Measurements from ENCODE around the gene IREB2. TPM values are rescaled to one million over a fixed set of nuclear protein-coding genes. Genes with fewer than 3 reads are reported as not detected.
A peak's percentile ranks its signal among the peaks of the same experiment; 100 is the strongest.
"Not testable (repeated sequence)": the region's sequence is repeated elsewhere in the genome, so short reads cannot be mapped to it uniquely, and the experiment has no call there.

Gene IREB2
- total RNA-seq, 4 donors from 2014 or later: 32.4 to 45.9 (median 42.4) TPM

DNA sequence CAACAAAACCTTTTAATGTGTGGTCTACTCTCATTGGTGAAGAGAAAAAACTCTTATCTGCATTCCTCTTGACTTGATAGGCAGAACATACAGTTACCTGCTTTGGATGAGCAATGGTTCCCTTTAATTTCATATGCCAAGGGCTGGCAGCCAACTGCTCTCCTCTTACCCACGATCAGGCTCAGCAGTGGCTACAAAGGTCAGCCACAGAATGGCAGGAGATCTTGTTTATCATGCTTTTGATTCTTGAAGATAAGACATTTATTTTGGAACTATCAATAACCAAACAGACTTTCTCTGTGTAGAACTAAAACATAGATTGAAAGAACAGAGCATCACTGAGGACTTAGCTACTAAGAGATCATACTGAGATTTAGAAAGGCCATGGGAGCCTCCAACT, 6.1 kb upstream of the IREB2 start:
- peaks cover 0 to 4% (median 2%) of the 10 kb centered on the region in 4 donors for H3K4me1 ChIP-seq
- DNase-seq (ENCODE audit: low spot score in 2 of 2): no peak
- H3K36me3 ChIP-seq: no peaks in the 10 kb centered on the region
- 28 to 54% methylated on average over 1 of the region's 1 CpG for WGBS, 2 donors
- no peaks in the 10 kb centered on the region for H3K27me3 ChIP-seq
- H3K4me3 ChIP-seq: no peak overlapping the region
- H3K27ac ChIP-seq: no peak overlapping the region
- TF ChIP-seq EP300 (IDR thresholded peaks at IDR 0.05) (no peak), POLR2A (IDR thresholded peaks at IDR 0.05) (no peak)
- TF ChIP-seq, protein P1, sequence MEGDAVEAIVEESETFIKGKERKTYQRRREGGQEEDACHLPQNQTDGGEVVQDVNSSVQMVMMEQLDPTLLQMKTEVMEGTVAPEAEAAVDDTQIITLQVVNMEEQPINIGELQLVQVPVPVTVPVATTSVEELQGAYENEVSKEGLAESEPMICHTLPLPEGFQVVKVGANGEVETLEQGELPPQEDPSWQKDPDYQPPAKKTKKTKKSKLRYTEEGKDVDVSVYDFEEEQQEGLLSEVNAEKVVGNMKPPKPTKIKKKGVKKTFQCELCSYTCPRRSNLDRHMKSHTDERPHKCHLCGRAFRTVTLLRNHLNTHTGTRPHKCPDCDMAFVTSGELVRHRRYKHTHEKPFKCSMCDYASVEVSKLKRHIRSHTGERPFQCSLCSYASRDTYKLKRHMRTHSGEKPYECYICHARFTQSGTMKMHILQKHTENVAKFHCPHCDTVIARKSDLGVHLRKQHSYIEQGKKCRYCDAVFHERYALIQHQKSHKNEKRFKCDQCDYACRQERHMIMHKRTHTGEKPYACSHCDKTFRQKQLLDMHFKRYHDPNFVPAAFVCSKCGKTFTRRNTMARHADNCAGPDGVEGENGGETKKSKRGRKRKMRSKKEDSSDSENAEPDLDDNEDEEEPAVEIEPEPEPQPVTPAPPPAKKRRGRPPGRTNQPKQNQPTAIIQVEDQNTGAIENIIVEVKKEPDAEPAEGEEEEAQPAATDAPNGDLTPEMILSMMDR (IDR thresholded peaks at IDR 0.05): no peak
- no peaks in the 10 kb centered on the region for H3K9me3 ChIP-seq

GRCh38 chr15:78432664-78433063, 5.4 kb upstream of the IREB2 start:
- Histone ChIP-seq H3K4me3 (no peak overlapping the region), H3K27me3 (no peaks in the 10 kb centered on the region), H3K9me3 (no peaks in the 10 kb centered on the region), H3K27ac (no peak overlapping the region), H3K4me1 (peaks cover 0 to 9% (median 6%) of the 10 kb centered on the region in 4 donors), H3K36me3 (no peaks in the 10 kb centered on the region)
- TF ChIP-seq, protein P1 (IDR thresholded peaks at IDR 0.05): no peak
- TF ChIP-seq EP300 (IDR thresholded peaks at IDR 0.05): no peak
- no peak for TF ChIP-seq POLR2A (IDR thresholded peaks at IDR 0.05)
- no peak for DNase-seq (ENCODE audit: low spot score in 2 of 2)
- WGBS, 2 donors: 76 to 83% methylated on average over 1 of the region's 1 CpG

DNA sequence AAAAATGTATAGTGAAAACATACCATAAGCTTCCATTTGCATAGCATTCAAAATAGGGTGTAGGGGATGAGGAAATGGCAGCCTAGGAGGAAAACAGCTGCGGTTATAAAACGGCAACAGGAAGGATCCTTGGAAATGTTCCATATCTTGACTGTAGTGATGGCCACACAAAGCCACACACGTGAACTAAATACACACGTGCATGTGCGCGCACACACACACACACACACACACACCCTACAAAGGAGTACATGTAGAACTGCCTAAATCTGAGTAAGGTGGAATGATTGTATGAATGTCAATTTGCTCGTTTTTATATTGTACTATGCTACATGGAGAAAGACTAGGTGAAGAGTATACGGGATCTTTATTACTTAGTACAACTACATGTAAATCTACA, 3.9 kb upstream of the IREB2 start:
- WGBS, 2 donors: 69 to 72% methylated on average over 8 of the region's 8 CpGs
- no peak for TF ChIP-seq POLR2A (IDR thresholded peaks at IDR 0.05)
- TF ChIP-seq, protein P1 (IDR thresholded peaks at IDR 0.05): no peak
- no peak for TF ChIP-seq EP300 (IDR thresholded peaks at IDR 0.05)
- no peak for DNase-seq (ENCODE audit: low spot score in 2 of 2)
- no peaks in the 10 kb centered on the region for H3K9me3 ChIP-seq
- H3K4me3 ChIP-seq: no peak overlapping the region
- no peaks in the 10 kb centered on the region for H3K27me3 ChIP-seq
- peaks cover 0 to 13% (median 7%) of the 10 kb centered on the region in 4 donors for H3K4me1 ChIP-seq
- no peaks in the 10 kb centered on the region for H3K36me3 ChIP-seq
- H3K27ac ChIP-seq: no peak overlapping the region

- H3K4me1 ChIP-seq: peaks cover 0 to 19% (median 10%) of the 10 kb centered on the region in 4 donors
- not testable (repeated sequence) for H3K9me3 ChIP-seq; DNase-seq (ENCODE audit: low spot score in 2 of 2); H3K4me3 ChIP-seq; H3K27ac ChIP-seq; H3K27me3 ChIP-seq; H3K36me3 ChIP-seq
- 59 to 64% methylated on average over 6 of the region's 6 CpGs for WGBS, 2 donors
Observed at GRCh38 chr15:78434711-78435110, 3.3 kb upstream of the IREB2 start.

DNA sequence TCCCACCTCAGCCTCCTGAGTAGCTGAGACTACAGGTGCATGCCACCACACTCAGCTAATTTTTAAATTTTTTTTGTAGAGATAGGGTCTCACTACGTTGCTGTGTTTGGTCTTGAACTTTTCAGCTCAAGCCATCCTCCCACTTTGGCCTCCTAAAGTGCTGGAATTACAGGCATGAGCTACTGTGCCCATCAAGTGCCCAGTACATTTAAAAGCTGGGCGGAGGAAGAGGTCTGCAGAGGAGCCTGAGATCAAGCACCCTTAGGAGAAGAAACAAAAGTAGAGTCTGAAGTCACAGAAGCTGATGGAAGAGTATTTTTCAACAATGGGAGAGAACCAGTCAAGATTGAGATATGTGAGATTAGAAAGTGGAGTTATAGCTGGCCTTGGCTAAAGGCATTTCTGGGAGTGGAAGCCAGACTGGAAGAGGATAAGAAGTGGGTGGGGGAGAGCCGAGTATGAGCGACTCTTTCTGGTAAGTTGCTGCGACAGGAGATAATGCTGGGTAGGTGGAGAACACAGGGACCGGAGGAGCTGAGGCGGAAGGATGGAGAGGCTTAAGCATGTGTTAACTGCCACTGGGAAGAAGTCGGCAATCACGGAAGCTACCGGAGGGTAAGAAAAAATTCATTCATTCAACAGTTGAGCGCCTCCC, 782 bp upstream of the IREB2 start:
- Histone ChIP-seq H3K4me3 (peak overlapping the region; percentile 66 to 100 (median 89)), H3K36me3 (peaks cover 0 to 19% (median 0%) of the 10 kb centered on the region in 3 donors), H3K9me3 (no peaks in the 10 kb centered on the region), H3K27ac (peak overlapping the region; percentile 78 to 99 (median 93)), H3K27me3 (no peaks in the 10 kb centered on the region), H3K4me1 (peaks cover 0 to 44% (median 25%) of the 10 kb centered on the region in 4 donors)
- TF ChIP-seq POLR2A (IDR thresholded peaks at IDR 0.05) (no peak), EP300 (IDR thresholded peaks at IDR 0.05) (no peak)
- TF ChIP-seq, protein P1 (IDR thresholded peaks at IDR 0.05): no peak
- WGBS, 2 donors: 14 to 16% methylated on average over 11 of the region's 11 CpGs
- no peak for DNase-seq (ENCODE audit: low spot score in 2 of 2)
